HepG2 (cell line): Measurements from ENCODE around the gene TRAPPC12. TPM values are rescaled to one million over a fixed set of nuclear protein-coding genes. Genes with fewer than 3 reads are reported as not detected.

Source experiments
- DMAP1 ChIP-seq: IDR thresholded peaks from 2 replicates; pipeline ENCODE4 v1.6.1; 2016
- JARID2 ChIP-seq: sonication (generic); formaldehyde crosslinking; IDR thresholded peaks from 2 replicates; pipeline ENCODE4 v1.8.1; 2023; ENCODE audit warnings: missing genetic modification reagents, inconsistent platforms; ENCODE audit not compliant: insufficient replicate concordance
- KAT7 ChIP-seq: IDR thresholded peaks from 2 replicates; pipeline ENCODE4 v1.6.1; 2018; ENCODE audit warnings: borderline replicate concordance, missing compliant biosample characterization
- MAFG ChIP-seq: sonication (generic); formaldehyde crosslinking; IDR thresholded peaks from 2 replicates; pipeline ENCODE4 v1.5.1; 2020; ENCODE audit warnings: mild to moderate bottlenecking, missing genetic modification reagents
- RELA ChIP-seq: sonication (generic); formaldehyde crosslinking; IDR thresholded peaks from 2 replicates; pipeline ENCODE4 v1.4.0; 2020; ENCODE audit warnings: missing genetic modification reagents
- SPEN ChIP-seq: sonication (generic); formaldehyde crosslinking; IDR thresholded peaks from 2 replicates; pipeline ENCODE4 v1.5.1; 2020; ENCODE audit warnings: low read depth, mild to moderate bottlenecking, missing genetic modification reagents
- SRSF4 ChIP-seq: fragments of 200-400 bp; formaldehyde crosslinking; IDR thresholded peaks from one replicate; pipeline ENCODE4 v1.6.1; 2018; ENCODE audit warnings: mild to moderate bottlenecking, low read depth, low read length, moderate library complexity; ENCODE audit not compliant: poor library complexity, severe bottlenecking
- TAF15 ChIP-seq: fragments of 200-400 bp; formaldehyde crosslinking; IDR thresholded peaks from one replicate; pipeline ENCODE4 v1.6.1; 2018; ENCODE audit warnings: mild to moderate bottlenecking, low read depth, low read length; ENCODE audit not compliant: poor library complexity, severe bottlenecking
- TP53 ChIP-seq: sonication (generic); formaldehyde crosslinking; conservative IDR thresholded peaks from 2 replicates; pipeline ENCODE4 v1.4.0; 2020; ENCODE audit warnings: missing genetic modification reagents
- ZNF230 ChIP-seq: sonication (generic); formaldehyde crosslinking; IDR thresholded peaks from 2 replicates; pipeline ENCODE4 v1.4.0; 2020; ENCODE audit warnings: mild to moderate bottlenecking, missing genetic modification reagents
- ZNF282 ChIP-seq: fragments of 450-650 bp; IDR thresholded peaks from 2 replicates; pipeline ENCODE4 v1.6.1; 2018; ENCODE audit not compliant: partially characterized antibody
- ZNF530 ChIP-seq: sonication (generic); formaldehyde crosslinking; IDR thresholded peaks from 2 replicates; pipeline ENCODE4 v1.5.0; 2020; ENCODE audit warnings: low read depth, mild to moderate bottlenecking, missing genetic modification reagents
- ZNF709 ChIP-seq: sonication (generic); formaldehyde crosslinking; IDR thresholded peaks from 2 replicates; pipeline ENCODE4 v1.5.0; 2020; ENCODE audit warnings: mild to moderate bottlenecking, missing genetic modification reagents
- polyA plus RNA-seq, 8 experiments: library from polyadenylated mRNA; depleted of rRNA in 3 of 8; stranded (reverse) in 7 of 8; unstranded in 1 of 8; fragments of >200 nt; fragmentation: Illumina TruSeq in 4 of 8; extraction: Trizol in 4 of 8; gene quantifications; 2 replicates each; pipeline versions ENCODE4 v1.2.1 to v1.2.3, GENCODE V29; 2011 to 2016; ENCODE audit warnings: low read depth in 4 of 8, missing spikeins in 1 of 8, mixed read lengths in 1 of 8; ENCODE audit not compliant: insufficient read depth in 1 of 8
- total RNA-seq, 5 experiments: library from RNA; depleted of rRNA; stranded (reverse); fragments of >200 nt; fragmentation: Illumina TruSeq; extraction: Trizol; gene quantifications; 2 replicates each; pipeline ENCODE4 v1.2.3, GENCODE V29; 2016; ENCODE audit warnings: low read depth in 1 of 5
- TF ChIP-seq, protein P1 (sequence below): sonication (generic); formaldehyde crosslinking; IDR thresholded peaks from 2 replicates; pipeline ENCODE4 v1.8.1; 2023; ENCODE audit warnings: mild to moderate bottlenecking, missing genetic modification reagents
- TF ChIP-seq, protein P2 (sequence below): sonication (generic); formaldehyde crosslinking; IDR thresholded peaks from 2 replicates; pipeline ENCODE4 v1.8.0; 2022; ENCODE audit warnings: mild to moderate bottlenecking, missing genetic modification reagents, borderline replicate concordance
- TF ChIP-seq, protein P3 (sequence below): sonication (generic); formaldehyde crosslinking; IDR thresholded peaks from 2 replicates; pipeline ENCODE4 v1.4.0; 2020; ENCODE audit warnings: mild to moderate bottlenecking, missing genetic modification reagents
- TF ChIP-seq, protein P4 (sequence below): sonication (generic); formaldehyde crosslinking; IDR thresholded peaks from 2 replicates; pipeline ENCODE4 v1.5.1; 2020; ENCODE audit warnings: missing genetic modification reagents, mild to moderate bottlenecking, borderline replicate concordance
- TF ChIP-seq, protein P5 (sequence below): sonication (generic); formaldehyde crosslinking; IDR thresholded peaks from 2 replicates; pipeline ENCODE4 v1.5.0; 2020; ENCODE audit warnings: mild to moderate bottlenecking, missing genetic modification reagents
- TF ChIP-seq, protein P6 (sequence below): sonication (generic); formaldehyde crosslinking; IDR thresholded peaks from 2 replicates; pipeline ENCODE4 v1.5.1; 2020; ENCODE audit warnings: mild to moderate bottlenecking, missing genetic modification reagents, moderate library complexity

Gene TRAPPC12
- total and polyA plus RNA-seq, 2 of the 13 experiments (the other 11 are each of a cell fraction or from before 2014, with no cell fraction given): 46.4 to 97.7 TPM

DNA sequence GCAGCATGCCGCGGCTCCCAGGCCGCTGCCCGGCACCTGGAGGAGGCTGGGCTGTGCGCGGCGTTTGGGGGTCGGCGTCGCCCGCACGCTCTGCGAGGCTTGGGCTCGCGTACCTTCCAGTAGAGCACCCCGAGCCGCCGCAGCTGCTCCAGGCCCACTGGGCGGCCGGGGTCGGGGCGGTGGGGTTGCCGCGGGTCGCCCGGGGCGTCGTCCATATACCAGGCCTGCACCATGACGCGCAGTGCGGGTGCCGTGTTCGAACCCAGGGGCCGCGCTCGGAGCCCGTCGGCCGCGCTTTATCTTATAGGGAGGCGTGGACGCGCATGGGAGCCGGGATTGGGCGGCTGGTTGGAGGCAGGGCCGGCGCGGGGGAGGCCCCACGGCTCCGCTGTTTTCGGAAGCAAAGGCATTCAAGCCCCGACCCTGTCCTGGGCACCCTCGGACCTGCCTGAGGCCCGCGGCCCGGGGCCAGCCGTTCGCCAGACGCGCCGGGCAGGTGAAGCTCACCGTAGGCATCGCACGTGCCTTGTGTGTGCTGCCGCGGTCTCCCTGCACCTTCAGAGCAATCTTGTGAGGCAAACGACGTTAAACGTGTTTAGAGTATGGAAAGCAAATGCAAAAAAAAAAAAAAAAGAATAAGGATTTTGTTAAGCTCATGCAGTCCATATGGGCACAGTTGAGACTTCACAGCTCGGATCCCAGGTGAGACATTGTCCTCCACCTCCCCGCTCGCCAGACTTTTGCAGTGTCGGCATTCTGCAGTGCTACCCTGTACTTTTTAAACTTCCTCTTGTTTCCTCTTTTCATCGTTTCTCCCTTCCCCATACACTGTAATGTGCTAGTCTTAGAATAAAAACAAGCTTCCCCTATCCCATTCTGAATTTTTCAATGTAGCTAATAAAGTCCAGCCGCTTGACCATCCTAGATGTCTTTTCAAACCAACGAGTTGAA lies 140.0 kb downstream of the TRAPPC12 start, which contains the start of gene ADI1 (continued):
- peak; percentile 72 for TF ChIP-seq MAFG (CRISPR knock-in tag)
- TF ChIP-seq, protein P1, sequence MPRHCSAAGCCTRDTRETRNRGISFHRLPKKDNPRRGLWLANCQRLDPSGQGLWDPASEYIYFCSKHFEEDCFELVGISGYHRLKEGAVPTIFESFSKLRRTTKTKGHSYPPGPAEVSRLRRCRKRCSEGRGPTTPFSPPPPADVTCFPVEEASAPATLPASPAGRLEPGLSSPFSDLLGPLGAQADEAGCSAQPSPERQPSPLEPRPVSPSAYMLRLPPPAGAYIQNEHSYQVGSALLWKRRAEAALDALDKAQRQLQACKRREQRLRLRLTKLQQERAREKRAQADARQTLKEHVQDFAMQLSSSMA: 0 out of 2 replicates have a peak, but pooled peaks have one; percentile 29
- TF ChIP-seq DMAP1 (CRISPR knock-in tag): peak; percentile 91
- TF ChIP-seq, protein P2, sequence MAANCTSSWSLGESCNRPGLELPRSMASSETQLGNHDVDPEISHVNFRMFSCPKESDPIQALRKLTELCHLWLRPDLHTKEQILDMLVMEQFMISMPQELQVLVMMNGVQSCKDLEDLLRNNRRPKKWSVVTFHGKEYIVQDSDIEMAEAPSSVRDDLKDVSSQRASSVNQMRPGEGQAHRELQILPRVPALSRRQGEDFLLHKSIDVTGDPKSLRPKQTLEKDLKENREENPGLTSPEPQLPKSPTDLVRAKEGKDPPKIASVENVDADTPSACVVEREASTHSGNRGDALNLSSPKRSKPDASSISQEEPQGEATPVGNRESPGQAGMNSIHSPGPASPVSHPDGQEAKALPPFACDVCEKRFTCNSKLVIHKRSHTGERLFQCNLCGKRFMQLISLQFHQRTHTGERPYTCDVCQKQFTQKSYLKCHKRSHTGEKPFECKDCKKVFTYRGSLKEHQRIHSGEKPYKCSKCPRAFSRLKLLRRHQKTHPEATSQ (CRISPR knock-in tag): peak; percentile 99; the same call in 1 of the 2 replicates
- TF ChIP-seq, protein P3, sequence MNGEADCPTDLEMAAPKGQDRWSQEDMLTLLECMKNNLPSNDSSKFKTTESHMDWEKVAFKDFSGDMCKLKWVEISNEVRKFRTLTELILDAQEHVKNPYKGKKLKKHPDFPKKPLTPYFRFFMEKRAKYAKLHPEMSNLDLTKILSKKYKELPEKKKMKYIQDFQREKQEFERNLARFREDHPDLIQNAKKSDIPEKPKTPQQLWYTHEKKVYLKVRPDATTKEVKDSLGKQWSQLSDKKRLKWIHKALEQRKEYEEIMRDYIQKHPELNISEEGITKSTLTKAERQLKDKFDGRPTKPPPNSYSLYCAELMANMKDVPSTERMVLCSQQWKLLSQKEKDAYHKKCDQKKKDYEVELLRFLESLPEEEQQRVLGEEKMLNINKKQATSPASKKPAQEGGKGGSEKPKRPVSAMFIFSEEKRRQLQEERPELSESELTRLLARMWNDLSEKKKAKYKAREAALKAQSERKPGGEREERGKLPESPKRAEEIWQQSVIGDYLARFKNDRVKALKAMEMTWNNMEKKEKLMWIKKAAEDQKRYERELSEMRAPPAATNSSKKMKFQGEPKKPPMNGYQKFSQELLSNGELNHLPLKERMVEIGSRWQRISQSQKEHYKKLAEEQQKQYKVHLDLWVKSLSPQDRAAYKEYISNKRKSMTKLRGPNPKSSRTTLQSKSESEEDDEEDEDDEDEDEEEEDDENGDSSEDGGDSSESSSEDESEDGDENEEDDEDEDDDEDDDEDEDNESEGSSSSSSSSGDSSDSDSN (CRISPR knock-in tag): peak; percentile 87
- TF ChIP-seq, protein P4, sequence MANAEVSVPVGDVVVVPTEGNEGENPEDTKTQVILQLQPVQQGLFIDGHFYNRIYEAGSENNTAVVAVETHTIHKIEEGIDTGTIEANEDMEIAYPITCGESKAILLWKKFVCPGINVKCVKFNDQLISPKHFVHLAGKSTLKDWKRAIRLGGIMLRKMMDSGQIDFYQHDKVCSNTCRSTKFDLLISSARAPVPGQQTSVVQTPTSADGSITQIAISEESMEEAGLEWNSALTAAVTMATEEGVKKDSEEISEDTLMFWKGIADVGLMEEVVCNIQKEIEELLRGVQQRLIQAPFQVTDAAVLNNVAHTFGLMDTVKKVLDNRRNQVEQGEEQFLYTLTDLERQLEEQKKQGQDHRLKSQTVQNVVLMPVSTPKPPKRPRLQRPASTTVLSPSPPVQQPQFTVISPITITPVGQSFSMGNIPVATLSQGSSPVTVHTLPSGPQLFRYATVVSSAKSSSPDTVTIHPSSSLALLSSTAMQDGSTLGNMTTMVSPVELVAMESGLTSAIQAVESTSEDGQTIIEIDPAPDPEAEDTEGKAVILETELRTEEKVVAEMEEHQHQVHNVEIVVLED: peak; percentile 75; the same call in 1 of the 2 replicates
- peak; percentile 97; the same call in 1 of the 2 replicates for TF ChIP-seq ZNF230 (CRISPR knock-in tag)
- peak; percentile 63 for TF ChIP-seq SRSF4
- TF ChIP-seq KAT7 (CRISPR knock-in tag): peak; percentile 96
- peak; percentile 66 for TF ChIP-seq SPEN (CRISPR knock-in tag)
- no peak; the same call in 1 of the 2 replicates for TF ChIP-seq TP53 (CRISPR knock-in tag)
- TF ChIP-seq, protein P5, sequence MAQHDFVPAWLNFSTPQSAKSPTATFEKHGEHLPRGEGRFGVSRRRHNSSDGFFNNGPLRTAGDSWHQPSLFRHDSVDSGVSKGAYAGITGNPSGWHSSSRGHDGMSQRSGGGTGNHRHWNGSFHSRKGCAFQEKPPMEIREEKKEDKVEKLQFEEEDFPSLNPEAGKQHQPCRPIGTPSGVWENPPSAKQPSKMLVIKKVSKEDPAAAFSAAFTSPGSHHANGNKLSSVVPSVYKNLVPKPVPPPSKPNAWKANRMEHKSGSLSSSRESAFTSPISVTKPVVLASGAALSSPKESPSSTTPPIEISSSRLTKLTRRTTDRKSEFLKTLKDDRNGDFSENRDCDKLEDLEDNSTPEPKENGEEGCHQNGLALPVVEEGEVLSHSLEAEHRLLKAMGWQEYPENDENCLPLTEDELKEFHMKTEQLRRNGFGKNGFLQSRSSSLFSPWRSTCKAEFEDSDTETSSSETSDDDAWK: no peak
- peak; percentile 87 for TF ChIP-seq JARID2 (CRISPR knock-in tag)
- no peak for TF ChIP-seq ZNF282
- no peak; the same call in 1 of the 2 replicates for TF ChIP-seq RELA (CRISPR knock-in tag)
- TF ChIP-seq TAF15: no peak
- TF ChIP-seq, protein P6, sequence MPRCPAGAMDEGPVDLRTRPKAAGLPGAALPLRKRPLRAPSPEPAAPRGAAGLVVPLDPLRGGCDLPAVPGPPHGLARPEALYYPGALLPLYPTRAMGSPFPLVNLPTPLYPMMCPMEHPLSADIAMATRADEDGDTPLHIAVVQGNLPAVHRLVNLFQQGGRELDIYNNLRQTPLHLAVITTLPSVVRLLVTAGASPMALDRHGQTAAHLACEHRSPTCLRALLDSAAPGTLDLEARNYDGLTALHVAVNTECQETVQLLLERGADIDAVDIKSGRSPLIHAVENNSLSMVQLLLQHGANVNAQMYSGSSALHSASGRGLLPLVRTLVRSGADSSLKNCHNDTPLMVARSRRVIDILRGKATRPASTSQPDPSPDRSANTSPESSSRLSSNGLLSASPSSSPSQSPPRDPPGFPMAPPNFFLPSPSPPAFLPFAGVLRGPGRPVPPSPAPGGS: peak; percentile 99
- no peak; the same call in 1 of the 2 replicates for TF ChIP-seq ZNF530 (CRISPR knock-in tag)
- peak; percentile 98 for TF ChIP-seq ZNF709
